Measurements from ENCODE around the gene ASMTL. TPM values are rescaled to one million over a fixed set of nuclear protein-coding genes. Genes with fewer than 3 reads are reported as not detected.

The ASMTL gene
- total RNA-seq, 1 donor from 2014 or later: 46.1 TPM

GRCh38 chrX:1453951-1454785 is 1.5 kb upstream of the ASMTL start:
- H3K4me3 ChIP-seq: peak overlapping the region; percentile 30
- H3K4me3 Mint-ChIP-seq: peak overlapping the region; percentile 74
- peaks cover 5% of the 10 kb centered on the region for H3K4me1 Mint-ChIP-seq
- peaks cover 3% of the 10 kb centered on the region for H3K27me3 Mint-ChIP-seq (ENCODE audit: insufficient read depth, low read depth)
- H3K27ac Mint-ChIP-seq: no peak overlapping the region
- peaks cover 2% of the 10 kb centered on the region for H3K4me1 ChIP-seq
- H3K27ac ChIP-seq: no peak overlapping the region
- H3K9ac ChIP-seq: no peak overlapping the region
- no peaks in the 10 kb centered on the region for H3K36me3 ChIP-seq
- H3K9me3 Mint-ChIP-seq: peaks cover 10% of the 10 kb centered on the region
- H3K4me2 ChIP-seq: peak overlapping the region; percentile 65
- peaks cover 8% of the 10 kb centered on the region for H4K20me1 ChIP-seq (ENCODE audit: low read depth)
- peaks cover 10% of the 10 kb centered on the region for H3F3A ChIP-seq (ENCODE audit: low read depth)
- peak; percentile 91 for DNase-seq (ENCODE audit: low spot score)
- TF ChIP-seq CTCF (IDR thresholded peaks at IDR 0.05) (peak; percentile 94), EZH2phosphoT487 (IDR thresholded peaks at IDR 0.05) (no peak)
- H3K79me2 ChIP-seq (ENCODE audit: low read depth): peaks cover 34% of the 10 kb centered on the region
- no peaks in the 10 kb centered on the region for H3K9me3 ChIP-seq (ENCODE audit: low read depth)
- H3K27me3 ChIP-seq: peaks cover 6% of the 10 kb centered on the region
- no peak overlapping the region for H2AFZ ChIP-seq (replicated peaks)
- H3K36me3 Mint-ChIP-seq: peaks cover 7% of the 10 kb centered on the region

DNA sequence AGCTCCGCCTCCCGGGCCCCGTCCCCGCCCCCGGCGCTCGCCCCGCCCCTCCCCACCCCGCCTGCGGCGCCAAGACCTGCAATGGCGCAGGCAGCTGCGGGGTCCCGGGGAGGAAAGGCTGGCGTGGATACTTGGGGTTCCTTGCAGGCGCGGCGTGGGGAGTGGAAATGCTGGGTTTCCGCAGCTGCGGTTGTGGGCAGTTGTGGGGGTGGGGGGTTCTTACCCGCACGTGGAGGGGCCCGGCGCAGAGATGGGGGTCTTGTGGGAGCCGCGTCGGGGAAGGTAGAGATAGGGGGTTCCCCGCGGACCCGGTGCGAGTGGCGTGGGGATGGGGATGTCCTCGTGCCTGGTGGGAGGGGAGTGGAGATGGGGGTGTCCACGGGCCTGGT is 680 bp upstream of the ASMTL start:
- H3K27me3 ChIP-seq: no peaks in the 10 kb centered on the region
- peak overlapping the region; percentile 82 for H3K4me3 ChIP-seq
- peaks cover 42% of the 10 kb centered on the region for H3K79me2 ChIP-seq (ENCODE audit: low read depth)
- peaks cover 15% of the 10 kb centered on the region for H3K36me3 Mint-ChIP-seq
- no peak for DNase-seq (ENCODE audit: low spot score)
- H3K9me3 Mint-ChIP-seq: peaks cover 18% of the 10 kb centered on the region
- peaks cover 5% of the 10 kb centered on the region for H3K9me3 ChIP-seq (ENCODE audit: low read depth)
- H3K27ac Mint-ChIP-seq: no peak overlapping the region
- H3K4me3 Mint-ChIP-seq: peak overlapping the region; percentile 85
- H3K4me2 ChIP-seq: peak overlapping the region; percentile 78
- no peak overlapping the region for H2AFZ ChIP-seq (replicated peaks)
- no peak overlapping the region for H3K9ac ChIP-seq
- peaks cover 5% of the 10 kb centered on the region for H3K36me3 ChIP-seq
- H4K20me1 ChIP-seq (ENCODE audit: low read depth): peaks cover 8% of the 10 kb centered on the region
- H3K27ac ChIP-seq: no peak overlapping the region
- H3K27me3 Mint-ChIP-seq (ENCODE audit: insufficient read depth, low read depth): peaks cover 3% of the 10 kb centered on the region
- peaks cover 5% of the 10 kb centered on the region for H3K4me1 Mint-ChIP-seq
- H3F3A ChIP-seq (ENCODE audit: low read depth): peaks cover 10% of the 10 kb centered on the region
- TF ChIP-seq EZH2 (IDR thresholded peaks at IDR 0.05): no peak
- no peak for TF ChIP-seq CTCF (IDR thresholded peaks at IDR 0.05)
- TF ChIP-seq EZH2phosphoT487 (IDR thresholded peaks at IDR 0.05): no peak
- peaks cover 2% of the 10 kb centered on the region for H3K4me1 ChIP-seq

- H3K9me3 Mint-ChIP-seq: peaks cover 32% of the 10 kb centered on the region
- Histone ChIP-seq H3K27ac (peak overlapping the region; percentile 55), H4K20me1 (ENCODE audit: low read depth) (peaks cover 8% of the 10 kb centered on the region), H3K4me2 (peak overlapping the region; percentile 79), H2AFZ (replicated peaks) (no peak overlapping the region), H3K4me3 (peak overlapping the region; percentile 98), H3K9ac (peak overlapping the region; percentile 84), H3K27me3 (no peaks in the 10 kb centered on the region), H3K79me2 (ENCODE audit: low read depth) (peaks cover 57% of the 10 kb centered on the region), H3K4me1 (peaks cover 2% of the 10 kb centered on the region), H3K36me3 (peaks cover 5% of the 10 kb centered on the region), H3F3A (ENCODE audit: low read depth) (peaks cover 10% of the 10 kb centered on the region), H3K9me3 (ENCODE audit: low read depth) (peaks cover 10% of the 10 kb centered on the region)
- H3K4me1 Mint-ChIP-seq: peaks cover 5% of the 10 kb centered on the region
- TF ChIP-seq EZH2phosphoT487 (IDR thresholded peaks at IDR 0.05) (no peak), CTCF (IDR thresholded peaks at IDR 0.05) (no peak), EZH2 (IDR thresholded peaks at IDR 0.05) (no peak)
- H3K27me3 Mint-ChIP-seq (ENCODE audit: insufficient read depth, low read depth): peaks cover 6% of the 10 kb centered on the region
- peak; percentile 23 for DNase-seq (ENCODE audit: low spot score)
- H3K27ac Mint-ChIP-seq: no peak overlapping the region
- peak overlapping the region; percentile 92 for H3K4me3 Mint-ChIP-seq
- H3K36me3 Mint-ChIP-seq: peaks cover 30% of the 10 kb centered on the region
Observed at GRCh38 chrX:1451661-1452515, 821 bp downstream of the ASMTL start.
